GM19099 (cell line): ENCODE data around the gene ALKBH5.

ENCODE experiments used
- POLR2A ChIP-seq: IDR thresholded peaks from 3 replicates; pipeline ENCODE4 v1.6.1; 2011; ENCODE audit warnings: low read depth; ENCODE audit not compliant: insufficient read length; ENCODE audit errors: extremely low read depth

The ALKBH5 gene

GRCh38 chr17:18190628-18191235 lies 7.1 kb downstream of the ALKBH5 start:
- no peak for TF ChIP-seq POLR2A

GRCh38 chr17:18191236-18191667 lies 7.6 kb downstream of the ALKBH5 start:
- no peak for TF ChIP-seq POLR2A

- no peak for TF ChIP-seq POLR2A
Measured at GRCh38 chr17:18191967-18192366, 8.3 kb downstream of the ALKBH5 start.

GRCh38 chr17:18194394-18194793 lies 10.8 kb downstream of the ALKBH5 start:
- no peak for TF ChIP-seq POLR2A

- no peak for TF ChIP-seq POLR2A
Measured at GRCh38 chr17:18194804-18195203, 11.2 kb downstream of the ALKBH5 start.

GRCh38 chr17:18195246-18195645 lies 11.6 kb downstream of the ALKBH5 start:
- no peak for TF ChIP-seq POLR2A

GRCh38 chr17:18197535-18198194 lies 14.0 kb downstream of the ALKBH5 start:
- no peak for TF ChIP-seq POLR2A

- TF ChIP-seq POLR2A, result no peak
Measured at GRCh38 chr17:18198530-18198929, 14.9 kb downstream of the ALKBH5 start.

GRCh38 chr17:18201108-18201507 lies 17.5 kb downstream of the ALKBH5 start:
- TF ChIP-seq POLR2A, result no peak

- TF ChIP-seq POLR2A, result no peak
Measured at GRCh38 chr17:18203308-18203707, 19.7 kb downstream of the ALKBH5 start.

GRCh38 chr17:18205861-18206260 lies 22.2 kb downstream of the ALKBH5 start:
- no peak for TF ChIP-seq POLR2A

GRCh38 chr17:18206962-18207361 lies 23.3 kb downstream of the ALKBH5 start:
- no peak for TF ChIP-seq POLR2A

- no peak for TF ChIP-seq POLR2A
Measured at GRCh38 chr17:18208092-18208491, 24.5 kb downstream of the ALKBH5 start.

- TF ChIP-seq POLR2A, result no peak
Measured at GRCh38 chr17:18213666-18214270, 30.1 kb downstream of the ALKBH5 start.

GRCh38 chr17:18217412-18218015 lies 33.9 kb downstream of the ALKBH5 start:
- TF ChIP-seq POLR2A, result no peak
